Gastroesophageal sphincter (tissue), 3 donors: Measurements from ENCODE around the gene DPP7.

Source experiments
- EP300 ChIP-seq: sonication (generic); formaldehyde crosslinking; IDR thresholded peaks from one replicate; pipeline ENCODE4 v1.6.1; 2017; ENCODE audit warnings: antibody characterized with exemption, mild to moderate bottlenecking
- POLR2AphosphoS5 ChIP-seq: sonication (generic); formaldehyde crosslinking; IDR thresholded peaks from one replicate; pipeline ENCODE4 v1.6.1; 2017; ENCODE audit warnings: antibody characterized with exemption
- TF ChIP-seq, protein P1 (sequence below), 4 experiments: fragments of 200-600 bp in 2 of 4; fragments of 450-650 bp in 2 of 4; sonication (generic) in 1 of 4; IDR thresholded peaks; one replicate each; pipeline ENCODE4 v1.5.1; 2017 to 2019; ENCODE audit warnings: antibody characterized with exemption in 4 of 4, mild to moderate bottlenecking in 2 of 4, moderate library complexity in 2 of 4

DNA sequence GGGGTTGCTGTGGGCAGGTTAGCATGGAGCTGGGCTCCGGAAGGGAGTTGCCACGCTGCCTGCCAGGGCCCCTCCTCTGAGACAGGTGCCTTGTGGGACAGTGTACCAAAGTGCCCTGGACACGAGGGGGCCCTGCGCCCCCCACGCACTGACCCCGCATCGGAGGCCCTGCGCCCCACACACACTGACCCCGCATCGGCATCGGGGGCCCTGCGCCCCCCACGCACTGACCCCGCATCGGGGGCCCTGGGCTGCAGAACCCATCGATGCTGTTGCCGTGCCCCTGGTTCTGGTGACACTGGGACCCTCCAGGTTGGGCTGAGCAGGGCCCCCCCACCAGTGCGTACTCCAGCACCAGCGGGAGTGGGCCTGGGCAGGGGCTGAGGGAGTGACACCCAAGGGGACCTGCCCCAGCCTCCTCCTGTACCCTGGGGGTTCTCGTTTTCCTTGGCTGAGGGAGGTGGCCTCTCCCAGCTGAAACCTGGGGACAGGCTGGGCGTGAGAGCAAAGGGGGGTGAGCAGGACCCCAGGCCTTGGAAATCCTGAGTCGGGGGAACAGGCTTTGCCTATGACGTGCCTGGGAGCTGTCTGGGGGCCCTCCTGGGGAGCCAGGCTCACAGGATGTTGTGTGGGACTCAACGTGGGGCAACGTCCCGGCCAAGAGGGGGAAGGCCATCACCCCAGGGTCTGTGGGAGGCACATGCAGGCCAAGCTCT, 51.1 kb downstream of the DPP7 start:
- TF ChIP-seq POLR2AphosphoS5 (no peak), EP300 (no peak)
- TF ChIP-seq, protein P1, sequence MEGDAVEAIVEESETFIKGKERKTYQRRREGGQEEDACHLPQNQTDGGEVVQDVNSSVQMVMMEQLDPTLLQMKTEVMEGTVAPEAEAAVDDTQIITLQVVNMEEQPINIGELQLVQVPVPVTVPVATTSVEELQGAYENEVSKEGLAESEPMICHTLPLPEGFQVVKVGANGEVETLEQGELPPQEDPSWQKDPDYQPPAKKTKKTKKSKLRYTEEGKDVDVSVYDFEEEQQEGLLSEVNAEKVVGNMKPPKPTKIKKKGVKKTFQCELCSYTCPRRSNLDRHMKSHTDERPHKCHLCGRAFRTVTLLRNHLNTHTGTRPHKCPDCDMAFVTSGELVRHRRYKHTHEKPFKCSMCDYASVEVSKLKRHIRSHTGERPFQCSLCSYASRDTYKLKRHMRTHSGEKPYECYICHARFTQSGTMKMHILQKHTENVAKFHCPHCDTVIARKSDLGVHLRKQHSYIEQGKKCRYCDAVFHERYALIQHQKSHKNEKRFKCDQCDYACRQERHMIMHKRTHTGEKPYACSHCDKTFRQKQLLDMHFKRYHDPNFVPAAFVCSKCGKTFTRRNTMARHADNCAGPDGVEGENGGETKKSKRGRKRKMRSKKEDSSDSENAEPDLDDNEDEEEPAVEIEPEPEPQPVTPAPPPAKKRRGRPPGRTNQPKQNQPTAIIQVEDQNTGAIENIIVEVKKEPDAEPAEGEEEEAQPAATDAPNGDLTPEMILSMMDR (IDR thresholded peaks at IDR 0.05) = no peak
